A549 (cell line): ENCODE measurements around the gene ABLIM1. TPM values are rescaled to one million over a fixed set of nuclear protein-coding genes. Genes with fewer than 3 reads are reported as not detected.
A peak's percentile ranks its signal among the peaks of the same experiment; 100 is the strongest.

ENCODE experiments used
- ATAC-seq, 2 experiments: fragments of 200-7000 bp in 1 of 2; fragments of >200 bp in 1 of 2; cut with Nextera tagmentation in 1 of 2; cut with Tn5 transposase in 1 of 2; 3 replicates each; pipeline versions ENCODE4 v1.8.0 to v1.9.1; 2018 to 2020; ENCODE audit warnings: mild to moderate bottlenecking in 1 of 2, moderate library complexity in 1 of 2
- CTCF ChIA-PET: fragments of 300-600 bp; sonication (Branson Sonifier 250); formaldehyde crosslinking; extraction: SDS; loops from one replicate; lab custom pipeline; 2021; ENCODE audit warnings: antibody characterized with exemption, inconsistent platforms; lab: Yijun Ruan, JAX
- POLR2A ChIA-PET: fragments of 350-600 bp; formaldehyde crosslinking; extraction: SDS; loops from one replicate; lab custom pipeline; 2021; ENCODE audit warnings: antibody characterized with exemption, inconsistent platforms; lab: Yijun Ruan, JAX
- DNase-seq, 2 experiments: peaks; one replicate each; pipeline versions ENCODE4 v3.0.0 to v3.0.0-alpha.2; 2011 to 2016; ENCODE audit warnings: low read depth in 1 of 2, low spot score in 1 of 2
- FAIRE-seq: peaks from 2 replicates; lab custom pipeline; 2011; peaks lifted over from hg19 to GRCh38; lab: Jason Lieb, UNC
- H3K27ac ChIP-seq, 2 experiments: fragments of >200 bp; sonication (Bioruptor Twin); formaldehyde crosslinking; 3 replicates each; pipeline ENCODE4 v1.5.1; 2016 to 2017
- H3K4me1 ChIP-seq: fragments of >200 bp; sonication (Bioruptor Twin); formaldehyde crosslinking; 3 replicates; pipeline ENCODE4 v1.6.1; 2016
- H3K4me2 ChIP-seq: fragments of >200 bp; sonication (Bioruptor Twin); formaldehyde crosslinking; 3 replicates; pipeline ENCODE4 v1.6.1; 2016
- H3K4me3 ChIP-seq: fragments of >200 bp; sonication (Bioruptor Twin); formaldehyde crosslinking; 3 replicates; pipeline ENCODE4 v1.5.1; 2016
- H3K9me3 ChIP-seq: fragments of >200 bp; sonication (Bioruptor Twin); formaldehyde crosslinking; 3 replicates; pipeline ENCODE4 v1.6.1; 2016
- BCL3 ChIP-seq: fragments of >200 bp; sonication (Bioruptor Twin); formaldehyde crosslinking; IDR thresholded peaks from 3 replicates; pipeline ENCODE4 v1.6.1; 2016
- CBX2 ChIP-seq: fragments of 200-600 bp; sonication (generic); IDR thresholded peaks from 2 replicates; pipeline ENCODE4 v1.6.1; 2016; ENCODE audit warnings: low read depth, mild to moderate bottlenecking, borderline replicate concordance
- CBX8 ChIP-seq: fragments of 200-600 bp; sonication (generic); IDR thresholded peaks from 2 replicates; pipeline ENCODE4 v1.6.1; 2016
- E2F6 ChIP-seq: IDR thresholded peaks from 2 replicates; pipeline ENCODE4 v1.6.1; 2012; ENCODE audit warnings: low read depth, borderline replicate concordance
- EHMT2 ChIP-seq: fragments of 200-600 bp; sonication (generic); IDR thresholded peaks from 2 replicates; pipeline ENCODE4 v1.6.1; 2016; ENCODE audit warnings: antibody characterized with exemption, low read depth, mild to moderate bottlenecking, moderate library complexity
- FOSB ChIP-seq: fragments of 250-450 bp; sonication (Bioruptor Pico); IDR thresholded peaks from 2 replicates; pipeline ENCODE4 v1.5.0; 2020; ENCODE audit warnings: mild to moderate bottlenecking, moderate library complexity
- HES2 ChIP-seq: fragments of >200 bp; sonication (Bioruptor Twin); formaldehyde crosslinking; IDR thresholded peaks from 2 replicates; pipeline ENCODE4 v1.6.1; 2016
- HEYL ChIP-seq: fragments of 250-450 bp; sonication (Bioruptor Pico); IDR thresholded peaks from 2 replicates; pipeline ENCODE4 v1.8.0; 2021; ENCODE audit warnings: mild to moderate bottlenecking, moderate library complexity
- HOXB5 ChIP-seq: fragments of 250-450 bp; sonication (Bioruptor Pico); IDR thresholded peaks from 2 replicates; pipeline ENCODE4 v1.5.0; 2020; ENCODE audit warnings: mild to moderate bottlenecking, moderate library complexity
- JUN ChIP-seq, 2 experiments: fragments of >200 bp; sonication (Bioruptor Twin); formaldehyde crosslinking; IDR thresholded peaks; 2 replicates in 1 of 2; 3 replicates in 1 of 2; pipeline ENCODE4 v1.6.1; 2016 to 2017
- KDM5A ChIP-seq: fragments of 200-600 bp; sonication (generic); IDR thresholded peaks from 2 replicates; pipeline ENCODE4 v1.6.1; 2016; ENCODE audit warnings: antibody characterized with exemption, mild to moderate bottlenecking
- MAZ ChIP-seq: fragments of 150-350 bp; IDR thresholded peaks from 2 replicates; pipeline ENCODE4 v1.6.1; 2014; ENCODE audit warnings: antibody characterized with exemption, low read depth, low read length, borderline replicate concordance
- MYC ChIP-seq: IDR thresholded peaks from 2 replicates; pipeline ENCODE4 v1.6.1; 2012; ENCODE audit warnings: mild to moderate bottlenecking, inconsistent platforms, low read length, improper control_type of control experiment, borderline replicate concordance
- NPAS2 ChIP-seq: fragments of 250-450 bp; sonication (Bioruptor Pico); IDR thresholded peaks from 2 replicates; pipeline ENCODE4 v1.8.0; 2022; ENCODE audit warnings: mild to moderate bottlenecking, moderate library complexity, borderline replicate concordance
- POLR2A ChIP-seq: IDR thresholded peaks from 2 replicates; pipeline ENCODE4 v1.6.1; 2012; ENCODE audit warnings: mild to moderate bottlenecking, low read length
- RCOR1 ChIP-seq: fragments of 150-350 bp; IDR thresholded peaks from 2 replicates; pipeline ENCODE4 v1.6.1; 2014; ENCODE audit warnings: antibody characterized with exemption, low read length, low read depth
- REST ChIP-seq: fragments of 200-600 bp; sonication (generic); IDR thresholded peaks from 2 replicates; pipeline ENCODE4 v1.6.1; 2016; ENCODE audit warnings: antibody characterized with exemption, mild to moderate bottlenecking, moderate library complexity
- SREBF2 ChIP-seq: fragments of 450-650 bp; IDR thresholded peaks from 2 replicates; pipeline ENCODE4 v1.6.1; 2014; ENCODE audit warnings: mild to moderate bottlenecking, moderate library complexity
- TFCP2L1 ChIP-seq: fragments of 250-450 bp; sonication (Bioruptor Pico); IDR thresholded peaks from 2 replicates; pipeline ENCODE4 v1.5.0; 2021; ENCODE audit warnings: mild to moderate bottlenecking
- TP53 ChIP-seq: fragments of 250-450 bp; sonication (Bioruptor Pico); IDR thresholded peaks from 2 replicates; pipeline ENCODE4 v1.5.0; 2021; ENCODE audit warnings: mild to moderate bottlenecking, moderate library complexity
- USF2 ChIP-seq: fragments of 450-650 bp; IDR thresholded peaks from 2 replicates; pipeline ENCODE4 v1.6.1; 2014; ENCODE audit warnings: antibody characterized with exemption
- ZNF302 ChIP-seq: fragments of 250-450 bp; sonication (Bioruptor Pico); IDR thresholded peaks from 2 replicates; pipeline ENCODE4 v1.9.0; 2021; ENCODE audit warnings: inconsistent platforms, mild to moderate bottlenecking, moderate library complexity
- WGBS: methylation state at CpG from one replicate; pipeline ENCODE4 v1.1.6; 2017; ENCODE audit errors: missing lambda C conversion rate; 5-methylcytosine and 5-hydroxymethylcytosine counted together
- polyA plus RNA-seq, 4 experiments: library from polyadenylated mRNA; depleted of rRNA in 3 of 4; stranded (reverse); fragments of >200 nt; fragmentation: RNase III in 1 of 4; extraction: RNeasy Plus Mini Kit Qiagen cat#74134 plus additional on column Dnase treatment in 1 of 4; gene quantifications; 2 replicates in 3 of 4; 3 replicates in 1 of 4; pipeline ENCODE4 v1.2.3, GENCODE V29; 2011 to 2017

The ABLIM1 gene
- polyA plus RNA-seq, 2 of the 4 experiments (the other 2 are of a cell fraction): 21.4 to 70.2 TPM

- Histone ChIP-seq H3K4me1 (peaks cover 54% of the 10 kb centered on the region), H3K4me2 (peak overlapping the region; percentile 65), H3K9me3 (no peaks in the 10 kb centered on the region), H3K27ac (peak overlapping the region; percentile 37 to 51; a peak in 3 of 6 replicates)
- DNase-seq: no peak
- WGBS: 62% methylated on average over 4 of the region's 4 CpGs
- FAIRE-seq: peak; percentile 32
- ATAC-seq: peak in 1 of 2 experiments; percentile 40; a peak in 2 of 6 replicates
- CTCF ChIA-PET: interaction anchor here (1.1 kb wide), 1 partner anchor 90 kb away, joined by 3 read pairs; no protein-coding TSS in a partner anchor
- TF ChIP-seq REST (no peak), E2F6 (no peak), EHMT2 (no peak), FOSB (CRISPR knock-in tag) (no peak), CBX8 (no peak), USF2 (no peak), BCL3 (no peak), SREBF2 (no peak), NPAS2 (CRISPR knock-in tag) (no peak), MAZ (no peak), TFCP2L1 (no peak), TP53 (CRISPR knock-in tag) (no peak), HOXB5 (no peak), CBX2 (no peak), MYC (no peak), KDM5A (no peak), POLR2A (no peak), ZNF302 (CRISPR knock-in tag) (no peak), HES2 (no peak)
- TF ChIP-seq, all 56 proteins: peak for 0
- H3K4me3 ChIP-seq: no peak overlapping the region
- POLR2A ChIA-PET: no interaction called here
Observed at GRCh38 chr10:114678336-114678735, 20.3 kb upstream of the ABLIM1 start.

- 80% methylated on average over 4 of the region's 4 CpGs for WGBS
- ChIA-PET POLR2A (no interaction called here), CTCF (interaction anchor here (0.6 to 1.4 kb wide), 2 partner anchors 122 to 1033 kb away, joined by 3 to 4 read pairs; no protein-coding TSS in a partner anchor)
- peaks cover 18% of the 10 kb centered on the region for H3K4me1 ChIP-seq
- FAIRE-seq (no peak), ATAC-seq (no peak)
- no peak overlapping the region for H3K4me2 ChIP-seq
- H3K9me3 ChIP-seq: no peaks in the 10 kb centered on the region
- H3K27ac ChIP-seq: no peak overlapping the region
- no peak overlapping the region for H3K4me3 ChIP-seq
- no peak for TF ChIP-seq HEYL (CRISPR knock-in tag)
- TF ChIP-seq JUN (IDR thresholded peaks at IDR 0.05): no peak
- no peak for TF ChIP-seq ZNF302 (CRISPR knock-in tag)
- TF ChIP-seq RCOR1: no peak
- TF ChIP-seq, all 56 proteins: peak for 0
- no peak for DNase-seq
Observed at GRCh38 chr10:114674346-114674745, 16.3 kb upstream of the ABLIM1 start.
